Mucosa of rectum (tissue), 2 donors: Measurements from ENCODE around the gene CASP9.
"Not testable (repeated sequence)": the region's sequence is repeated elsewhere in the genome, so short reads cannot be mapped to it uniquely, and the experiment has no call there.

Source experiments
- H3K27ac ChIP-seq, 2 donors: one replicate each; pipeline ENCODE4 v1.7.0; 2013; ENCODE audit warnings: inconsistent platforms in 2 of 2, low read depth in 2 of 2, low read length in 2 of 2
- H3K27me3 ChIP-seq, 2 donors: one replicate each; pipeline ENCODE4 v1.7.0; 2013; ENCODE audit warnings: low read length in 2 of 2; ENCODE audit not compliant: control insufficient read depth in 2 of 2, insufficient read depth in 2 of 2
- H3K36me3 ChIP-seq, 2 donors: one replicate each; pipeline ENCODE4 v1.7.0; 2013; ENCODE audit warnings: low read length in 2 of 2; ENCODE audit not compliant: control insufficient read depth in 2 of 2, insufficient read depth in 2 of 2
- H3K4me1 ChIP-seq, 2 donors: one replicate each; pipeline ENCODE4 v1.7.0; 2013; ENCODE audit warnings: low read length in 2 of 2, mild to moderate bottlenecking in 1 of 2; ENCODE audit not compliant: control insufficient read depth in 2 of 2, insufficient read depth in 2 of 2
- H3K4me3 ChIP-seq, 2 donors: one replicate each; pipeline ENCODE4 v1.7.0; 2013; ENCODE audit warnings: low read length in 2 of 2
- H3K9ac ChIP-seq, 2 donors: one replicate each; pipeline ENCODE4 v1.7.0; 2013; ENCODE audit warnings: low read length in 2 of 2, low read depth in 1 of 2, mild to moderate bottlenecking in 1 of 2
- H3K9me3 ChIP-seq, 2 donors: one replicate each; pipeline ENCODE4 v1.7.0; 2013; ENCODE audit warnings: low read length in 2 of 2; ENCODE audit not compliant: control insufficient read depth in 2 of 2
- donor health status: healthy.
- donor health status: Normal muscosa, but diverticular disease.

Gene CASP9

DNA sequence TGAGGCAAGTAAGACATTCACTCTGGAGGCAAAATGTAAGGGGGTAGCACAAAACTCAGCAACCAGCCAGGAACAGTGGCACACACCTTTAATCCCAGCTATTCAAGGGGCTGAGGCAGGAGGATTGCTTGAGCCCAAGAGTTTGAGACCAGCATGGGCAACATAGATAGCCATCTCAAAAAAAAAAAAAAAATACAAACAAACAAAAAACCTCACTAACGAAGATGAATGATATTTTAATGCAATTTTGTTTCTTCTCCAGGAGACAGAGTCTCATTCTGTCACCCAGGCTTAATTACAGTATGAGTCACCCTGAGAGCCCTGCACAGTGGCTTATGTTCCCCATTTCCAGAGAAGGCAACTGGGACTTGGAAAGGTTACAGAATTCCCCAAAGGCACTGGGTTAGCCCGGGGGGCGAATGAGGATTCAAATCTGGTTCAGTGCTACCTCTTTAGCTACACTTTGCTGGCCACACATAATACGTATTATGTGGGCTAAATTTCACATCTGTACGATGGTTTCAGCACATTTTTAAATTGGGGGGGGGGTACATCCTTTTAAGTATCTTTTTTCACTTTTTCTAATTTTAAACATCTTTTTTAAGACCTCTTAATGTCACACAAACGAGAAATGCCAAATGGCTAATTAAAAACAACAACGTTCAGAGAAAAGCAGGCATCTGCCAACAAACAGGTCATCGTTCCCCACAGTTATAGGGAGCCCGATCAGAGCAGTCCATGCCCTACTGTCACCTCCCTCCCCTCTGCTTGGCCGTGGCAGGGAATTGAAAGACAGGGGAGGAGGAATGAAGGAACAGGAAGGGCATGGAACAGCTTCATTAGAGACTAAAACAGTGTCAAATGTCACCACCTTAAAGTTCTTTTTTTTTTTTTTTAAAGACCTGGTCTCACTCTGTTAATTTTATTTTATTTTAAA, 64.0 kb downstream of the CASP9 start:
- Histone ChIP-seq H3K27me3 (no peaks in the 10 kb centered on the region), H3K27ac (no peak overlapping the region), H3K4me3 (no peak overlapping the region), H3K9me3 (no peaks in the 10 kb centered on the region), H3K36me3 (no peaks in the 10 kb centered on the region), H3K4me1 (peaks cover 0 to 5% of the 10 kb centered on the region in 2 donors), H3K9ac (no peak overlapping the region)

GRCh38 chr1:15458388-15458787, 65.6 kb downstream of the CASP9 start:
- not testable (repeated sequence) for H3K4me3 ChIP-seq, H3K4me1 ChIP-seq, H3K36me3 ChIP-seq, H3K9ac ChIP-seq, H3K27me3 ChIP-seq, H3K27ac ChIP-seq, H3K9me3 ChIP-seq

DNA sequence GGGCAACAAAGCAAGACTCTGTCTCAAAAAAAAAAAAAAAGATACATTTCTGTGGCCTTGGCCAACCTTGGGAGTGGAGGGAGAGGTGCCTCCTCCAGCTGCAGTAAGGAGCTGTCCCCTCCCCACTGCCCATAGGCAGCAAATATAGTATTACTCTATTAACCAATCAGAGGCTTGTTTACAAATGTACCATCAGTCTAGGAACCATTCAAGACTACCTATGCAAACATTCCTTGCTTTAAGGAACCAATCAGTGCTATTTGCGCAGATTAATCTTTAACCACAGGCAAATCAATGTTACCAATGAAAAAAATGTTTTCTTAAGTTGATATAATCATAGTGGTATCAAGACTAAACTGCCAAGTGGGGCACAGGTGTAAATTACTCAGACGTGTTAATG, 66.4 kb downstream of the CASP9 start:
- Histone ChIP-seq H3K27ac (no peak overlapping the region), H3K36me3 (no peaks in the 10 kb centered on the region), H3K27me3 (no peaks in the 10 kb centered on the region), H3K4me3 (no peak overlapping the region), H3K4me1 (peaks cover 0 to 2% of the 10 kb centered on the region in 2 donors), H3K9ac (no peak overlapping the region), H3K9me3 (no peaks in the 10 kb centered on the region)

DNA sequence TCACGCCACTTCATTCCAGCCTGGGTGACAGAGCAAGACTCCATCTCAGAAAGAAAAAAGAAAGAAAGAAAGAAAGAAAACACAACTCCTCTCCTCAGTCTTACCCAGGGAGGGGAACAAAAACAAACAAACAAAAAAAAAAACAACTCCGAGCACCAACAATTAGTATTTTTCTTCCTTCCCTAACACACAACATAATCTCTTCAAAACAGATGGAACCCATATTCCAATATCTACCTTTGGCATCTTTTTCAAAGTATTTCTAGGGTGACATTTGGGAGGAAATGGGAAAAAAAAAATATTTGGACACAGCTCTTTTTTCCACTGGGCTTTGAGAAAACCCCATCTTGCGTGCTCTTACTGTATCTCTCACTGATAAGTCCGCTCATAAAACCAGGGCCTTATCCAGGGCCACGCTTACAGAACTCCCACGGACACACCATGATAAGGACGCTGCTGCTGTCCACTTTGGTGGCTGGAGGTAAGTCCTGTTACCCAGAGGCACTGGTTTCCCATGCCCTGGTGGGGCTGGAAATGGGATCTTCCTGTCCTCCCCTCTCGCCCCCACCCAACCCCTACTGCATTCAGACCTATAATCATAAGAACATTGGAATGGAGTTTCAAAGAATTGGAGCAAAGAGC, 67.6 kb downstream of the CASP9 start, which contains the start of gene CELA2A:
Gene CELA2A (plus strand): TSS at position 420 of the 642 bp plus-strand sequence. CDS start 22 bp downstream, at position 442.
- H3K9ac ChIP-seq = no peak within 1 kb of the TSS
- H3K4me3 ChIP-seq = no peak within 1 kb of the TSS
- peaks cover 0 to 2% of the 10 kb centered on the region in 2 donors for H3K4me1 ChIP-seq
- H3K36me3 ChIP-seq = no peaks in the 10 kb centered on the region
- no peaks in the 10 kb centered on the region for H3K9me3 ChIP-seq
- no peak within 1 kb of the TSS for H3K27ac ChIP-seq
- H3K27me3 ChIP-seq = no peaks in the 10 kb centered on the region

DNA sequence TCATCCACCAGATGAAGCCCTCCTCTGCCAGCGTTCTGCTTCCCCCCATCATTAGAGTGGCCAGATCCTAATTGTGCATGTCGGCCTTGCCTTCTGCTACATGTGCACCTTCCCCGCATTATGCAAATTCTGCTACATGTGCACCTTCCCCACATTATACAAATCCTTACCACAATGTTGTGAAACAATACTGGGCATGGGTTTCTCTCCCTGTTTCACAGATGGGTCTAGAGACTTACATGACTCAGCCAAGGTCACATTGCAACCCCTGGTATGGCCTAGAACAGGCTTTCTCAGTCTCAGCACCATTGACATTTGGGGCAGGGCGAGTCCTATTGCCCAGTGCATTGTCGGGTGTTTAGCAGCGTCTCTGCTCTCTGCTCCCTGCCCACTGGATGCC, 68.5 kb downstream of the CASP9 start:
- Histone ChIP-seq H3K4me1 (peaks cover 0 to 2% of the 10 kb centered on the region in 2 donors), H3K9ac (no peak overlapping the region), H3K4me3 (no peak overlapping the region), H3K36me3 (no peaks in the 10 kb centered on the region), H3K27me3 (no peaks in the 10 kb centered on the region), H3K27ac (no peak overlapping the region), H3K9me3 (no peaks in the 10 kb centered on the region)

- H3K4me3 ChIP-seq = no peak overlapping the region
- no peaks in the 10 kb centered on the region for H3K9me3 ChIP-seq
- no peaks in the 10 kb centered on the region for H3K27me3 ChIP-seq
- H3K9ac ChIP-seq = no peak overlapping the region
- no peak overlapping the region for H3K27ac ChIP-seq
- no peaks in the 10 kb centered on the region for H3K4me1 ChIP-seq
- H3K36me3 ChIP-seq = no peaks in the 10 kb centered on the region
Observed at GRCh38 chr1:15454256-15454655, 69.8 kb downstream of the CASP9 start.

DNA sequence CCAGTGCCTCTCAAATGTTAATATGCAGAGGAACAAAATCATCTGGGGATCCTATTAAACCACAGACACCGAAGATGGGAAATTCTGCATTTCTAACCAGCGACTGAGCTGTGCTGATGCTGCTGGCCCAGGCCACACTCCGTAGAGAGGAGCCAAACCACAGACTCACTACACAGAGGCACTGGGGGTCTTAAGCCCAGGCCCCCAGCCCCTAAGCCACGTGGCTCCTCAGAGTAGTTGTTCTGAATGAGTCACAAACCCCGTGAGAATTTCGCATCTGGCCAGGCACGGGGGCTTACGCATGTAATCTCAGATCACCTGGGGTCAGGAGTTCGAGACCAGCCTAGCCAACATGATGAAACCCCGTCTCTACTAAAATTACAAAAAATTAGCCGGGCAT, 70.3 kb downstream of the CASP9 start:
- Histone ChIP-seq H3K9ac (no peak overlapping the region), H3K4me3 (no peak overlapping the region), H3K27ac (no peak overlapping the region), H3K36me3 (no peaks in the 10 kb centered on the region), H3K27me3 (no peaks in the 10 kb centered on the region), H3K4me1 (no peaks in the 10 kb centered on the region), H3K9me3 (no peaks in the 10 kb centered on the region)

DNA sequence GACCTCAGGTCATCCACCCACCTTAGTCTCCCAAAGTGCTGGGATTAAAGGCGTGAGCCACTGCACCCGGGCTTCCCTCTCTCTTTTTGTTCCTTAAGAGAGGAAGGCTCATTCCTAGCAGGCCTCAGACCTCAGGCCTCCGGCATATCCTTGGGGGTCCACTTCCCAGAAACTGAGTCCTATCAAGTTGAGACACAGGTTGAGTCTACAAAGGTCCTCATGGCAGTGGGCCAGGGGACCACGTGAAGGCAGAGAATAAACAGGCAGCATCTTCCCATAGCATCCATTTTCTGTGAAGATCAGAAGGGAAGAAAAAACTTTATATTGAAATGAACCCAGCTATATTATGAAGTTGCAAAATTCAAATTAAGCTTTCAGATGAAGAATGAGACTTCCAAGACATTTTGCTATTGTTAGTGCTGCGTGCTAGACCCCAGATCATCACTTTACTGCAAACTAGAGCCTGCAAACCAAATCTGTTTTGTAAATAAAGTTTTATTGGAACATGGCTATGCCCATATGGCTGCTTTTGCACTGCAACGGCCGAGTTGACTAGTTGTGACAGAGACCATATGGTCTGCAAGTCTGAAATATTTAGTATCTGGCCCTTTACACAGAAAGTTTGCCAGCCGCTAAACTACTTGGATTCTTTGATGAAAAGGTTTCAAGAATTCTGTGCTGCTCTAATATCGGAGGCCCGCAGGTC, 71.0 kb downstream of the CASP9 start:
- Histone ChIP-seq H3K27ac (no peak overlapping the region), H3K9ac (no peak overlapping the region), H3K4me1 (no peaks in the 10 kb centered on the region), H3K27me3 (no peaks in the 10 kb centered on the region), H3K4me3 (no peak overlapping the region), H3K9me3 (no peaks in the 10 kb centered on the region), H3K36me3 (no peaks in the 10 kb centered on the region)

DNA sequence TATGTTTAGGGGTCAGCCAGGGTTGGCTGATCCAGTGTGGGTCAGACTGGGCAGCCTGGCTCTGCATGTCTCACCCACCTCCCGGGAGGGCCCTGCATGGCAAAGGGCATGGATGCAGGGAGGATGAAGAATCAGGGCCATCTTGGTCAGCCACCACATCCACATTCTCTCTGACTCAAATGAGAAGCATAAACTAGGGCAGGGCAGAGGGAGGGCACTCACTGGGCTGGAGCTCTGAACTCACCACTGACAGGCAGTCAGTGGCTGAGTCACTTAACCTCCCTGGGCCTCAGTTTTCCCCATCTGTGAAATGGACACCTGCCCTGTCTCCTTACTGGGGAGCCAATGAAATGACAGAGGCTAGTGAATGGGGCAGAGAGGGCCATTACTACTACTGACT, 71.8 kb downstream of the CASP9 start:
- H3K4me3 ChIP-seq = no peak overlapping the region
- no peaks in the 10 kb centered on the region for H3K27me3 ChIP-seq
- H3K4me1 ChIP-seq = no peaks in the 10 kb centered on the region

More for the DNA sequence above, 71.8 kb downstream of the CASP9 start:
- Histone ChIP-seq H3K36me3 (no peaks in the 10 kb centered on the region), H3K27ac (no peak overlapping the region), H3K9ac (no peak overlapping the region), H3K9me3 (no peaks in the 10 kb centered on the region)
